ENCODE data around the gene HK1.

The HK1 gene

GRCh38 chr10:69338133-69338456 lies 59.8 kb downstream of the HK1 start:
- TF ChIP-seq, protein P1, sequence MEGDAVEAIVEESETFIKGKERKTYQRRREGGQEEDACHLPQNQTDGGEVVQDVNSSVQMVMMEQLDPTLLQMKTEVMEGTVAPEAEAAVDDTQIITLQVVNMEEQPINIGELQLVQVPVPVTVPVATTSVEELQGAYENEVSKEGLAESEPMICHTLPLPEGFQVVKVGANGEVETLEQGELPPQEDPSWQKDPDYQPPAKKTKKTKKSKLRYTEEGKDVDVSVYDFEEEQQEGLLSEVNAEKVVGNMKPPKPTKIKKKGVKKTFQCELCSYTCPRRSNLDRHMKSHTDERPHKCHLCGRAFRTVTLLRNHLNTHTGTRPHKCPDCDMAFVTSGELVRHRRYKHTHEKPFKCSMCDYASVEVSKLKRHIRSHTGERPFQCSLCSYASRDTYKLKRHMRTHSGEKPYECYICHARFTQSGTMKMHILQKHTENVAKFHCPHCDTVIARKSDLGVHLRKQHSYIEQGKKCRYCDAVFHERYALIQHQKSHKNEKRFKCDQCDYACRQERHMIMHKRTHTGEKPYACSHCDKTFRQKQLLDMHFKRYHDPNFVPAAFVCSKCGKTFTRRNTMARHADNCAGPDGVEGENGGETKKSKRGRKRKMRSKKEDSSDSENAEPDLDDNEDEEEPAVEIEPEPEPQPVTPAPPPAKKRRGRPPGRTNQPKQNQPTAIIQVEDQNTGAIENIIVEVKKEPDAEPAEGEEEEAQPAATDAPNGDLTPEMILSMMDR (IDR thresholded peaks at IDR 0.05; ENCODE audit: insufficient read depth, low read depth, low read length, missing control alignments) = no peak
- no peak for DNase-seq (ENCODE audit: low read depth)
- H3K4me3 ChIP-seq (ENCODE audit: low read depth, low read length) = no peak overlapping the region

- no peak for DNase-seq (ENCODE audit: low read depth)
- TF ChIP-seq, protein P1 (IDR thresholded peaks at IDR 0.05; ENCODE audit: insufficient read depth, low read depth, low read length, missing control alignments) = no peak
Measured at GRCh38 chr10:69338547-69339450, 60.5 kb downstream of the HK1 start.

DNA sequence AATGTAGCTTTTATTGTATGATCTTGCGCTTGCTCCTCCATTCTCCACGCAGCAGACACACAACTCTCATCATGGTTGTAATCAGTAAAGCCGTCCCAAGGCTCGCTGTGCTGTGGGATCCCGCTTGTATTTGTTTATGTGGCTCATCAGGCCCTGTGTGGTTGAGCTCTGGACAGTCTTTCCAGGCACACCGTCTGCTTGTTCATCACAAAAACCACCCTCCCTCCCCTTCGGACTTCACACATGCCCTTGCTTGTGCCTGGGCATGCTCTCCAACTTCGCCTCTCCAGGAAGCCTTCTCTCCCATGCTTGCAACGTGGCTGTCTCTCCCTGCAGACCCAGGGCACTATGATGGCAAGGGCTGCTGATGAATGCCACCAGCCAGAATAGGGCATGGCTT lies 62.4 kb downstream of the HK1 start:
- TF ChIP-seq, protein P1 (IDR thresholded peaks at IDR 0.05; ENCODE audit: insufficient read depth, low read depth, low read length, missing control alignments) = no peak
- H3K4me3 ChIP-seq (ENCODE audit: low read depth, low read length) = no peak overlapping the region
- no peak for DNase-seq (ENCODE audit: low read depth)

More at GRCh38 chr10:69338547-69339450, 60.5 kb downstream of the HK1 start:
- H3K4me3 ChIP-seq (ENCODE audit: low read depth, low read length) = no peak overlapping the region

DNA sequence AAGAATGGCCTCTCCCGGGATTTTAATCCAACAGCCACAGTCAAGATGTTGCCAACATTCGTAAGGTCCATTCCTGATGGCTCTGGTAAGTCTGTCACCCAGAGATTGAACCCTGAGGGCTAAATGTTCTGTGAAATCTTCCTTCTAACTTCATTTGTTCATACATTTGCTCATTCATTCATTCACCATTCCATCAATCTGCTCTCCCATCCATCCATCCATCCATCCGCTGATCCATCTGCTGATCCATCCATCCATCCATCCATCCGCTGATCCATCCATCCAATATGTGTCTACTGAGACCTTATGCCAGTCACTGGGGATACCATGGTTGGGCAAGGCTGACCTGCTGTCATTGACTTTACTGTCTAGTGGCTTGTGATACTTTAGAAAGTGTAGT lies 65.6 kb downstream of the HK1 start:
- no peak overlapping the region for H3K4me3 ChIP-seq (ENCODE audit: low read depth, low read length)
- DNase-seq (ENCODE audit: low read depth) = no peak
- TF ChIP-seq, protein P1 (IDR thresholded peaks at IDR 0.05; ENCODE audit: insufficient read depth, low read depth, low read length, missing control alignments) = no peak

GRCh38 chr10:69344591-69345252 lies 66.4 kb downstream of the HK1 start:
- no peak overlapping the region for H3K4me3 ChIP-seq (ENCODE audit: low read depth, low read length)
- TF ChIP-seq, protein P1 (IDR thresholded peaks at IDR 0.05; ENCODE audit: insufficient read depth, low read depth, low read length, missing control alignments) = no peak
- DNase-seq (ENCODE audit: low read depth) = peak; percentile 53

GRCh38 chr10:69345402-69345801 lies 67.1 kb downstream of the HK1 start:
- no peak for DNase-seq (ENCODE audit: low read depth)
- no peak overlapping the region for H3K4me3 ChIP-seq (ENCODE audit: low read depth, low read length)
- TF ChIP-seq, protein P1 (IDR thresholded peaks at IDR 0.05; ENCODE audit: insufficient read depth, low read depth, low read length, missing control alignments) = no peak

All from GM12865 (cell line).